GM20431 (cell line): ENCODE measurements around the gene PAPPA2.
"Not testable (repeated sequence)": the region's sequence is repeated elsewhere in the genome, so short reads cannot be mapped to it uniquely, and the experiment has no call there.

ENCODE experiments used
- in situ Hi-C: fragments of 300-500 bp; cut with MseI, MboI; formaldehyde crosslinking; loops from one replicate; pipeline ENCODE4 v1.15.0; 2020; ENCODE audit warnings: low sequenced_read_pairs; ENCODE audit not compliant: unreplicated experiment

Gene PAPPA2

GRCh38 chr1:176744142-176744541, 281.2 kb downstream of the PAPPA2 start:
- in situ Hi-C loops = no loop called here

- in situ Hi-C loops = no loop called here
Observed at GRCh38 chr1:176745945-176746344, 283.0 kb downstream of the PAPPA2 start.

GRCh38 chr1:176752505-176752904, 289.5 kb downstream of the PAPPA2 start:
- in situ Hi-C loops = no loop called here

- in situ Hi-C loops = no loop called here
Observed at GRCh38 chr1:176754676-176755075, 291.7 kb downstream of the PAPPA2 start.

- in situ Hi-C loops = not testable (repeated sequence)
Observed at GRCh38 chr1:176756817-176757216, 293.8 kb downstream of the PAPPA2 start.

- in situ Hi-C loops = no loop called here
Observed at GRCh38 chr1:176765608-176766007, 302.6 kb downstream of the PAPPA2 start.

- in situ Hi-C loops = no loop called here
Observed at GRCh38 chr1:176766779-176767178, 303.8 kb downstream of the PAPPA2 start.

GRCh38 chr1:176767714-176768136, 304.8 kb downstream of the PAPPA2 start:
- in situ Hi-C loops = no loop called here

- in situ Hi-C loops = no loop called here
Observed at GRCh38 chr1:176768532-176768931, 305.6 kb downstream of the PAPPA2 start.

- in situ Hi-C loops = no loop called here
Observed at GRCh38 chr1:176770066-176770465, 307.1 kb downstream of the PAPPA2 start.

- in situ Hi-C loops = no loop called here
Observed at GRCh38 chr1:176773038-176773437, 310.1 kb downstream of the PAPPA2 start.

GRCh38 chr1:176774224-176774623, 311.2 kb downstream of the PAPPA2 start:
- in situ Hi-C loops = no loop called here

- in situ Hi-C loops = no loop called here
Observed at GRCh38 chr1:176775378-176775777, 312.4 kb downstream of the PAPPA2 start.

- in situ Hi-C loops = no loop called here
Observed at GRCh38 chr1:176775996-176776395, 313.0 kb downstream of the PAPPA2 start.

- in situ Hi-C loops = no loop called here
Observed at GRCh38 chr1:176778056-176778455, 315.1 kb downstream of the PAPPA2 start.

GRCh38 chr1:176779992-176780328, 317.0 kb downstream of the PAPPA2 start:
- in situ Hi-C loops = no loop called here

GRCh38 chr1:176783309-176783708, 320.3 kb downstream of the PAPPA2 start:
- in situ Hi-C loops = no loop called here

- in situ Hi-C loops = no loop called here
Observed at GRCh38 chr1:176785056-176785455, 322.1 kb downstream of the PAPPA2 start.

- in situ Hi-C loops = no loop called here
Observed at GRCh38 chr1:176785791-176786190, 322.8 kb downstream of the PAPPA2 start.

GRCh38 chr1:176786274-176786673, 323.3 kb downstream of the PAPPA2 start:
- in situ Hi-C loops = no loop called here

- in situ Hi-C loops = no loop called here
Observed at GRCh38 chr1:176789571-176790090, 326.7 kb downstream of the PAPPA2 start.

GRCh38 chr1:176790786-176791185, 327.8 kb downstream of the PAPPA2 start:
- in situ Hi-C loops = no loop called here

- in situ Hi-C loops = no loop called here
Observed at GRCh38 chr1:176791906-176792305, 328.9 kb downstream of the PAPPA2 start.
